GM20431 (cell line): ENCODE data around the gene DPP9.
"Not testable (repeated sequence)": the region's sequence is repeated elsewhere in the genome, so short reads cannot be mapped to it uniquely, and the experiment has no call there.

Experiments
- in situ Hi-C: fragments of 300-500 bp; cut with MseI, MboI; formaldehyde crosslinking; loops from one replicate; pipeline ENCODE4 v1.15.0; 2020; ENCODE audit warnings: low sequenced_read_pairs; ENCODE audit not compliant: unreplicated experiment

The DPP9 gene

DNA sequence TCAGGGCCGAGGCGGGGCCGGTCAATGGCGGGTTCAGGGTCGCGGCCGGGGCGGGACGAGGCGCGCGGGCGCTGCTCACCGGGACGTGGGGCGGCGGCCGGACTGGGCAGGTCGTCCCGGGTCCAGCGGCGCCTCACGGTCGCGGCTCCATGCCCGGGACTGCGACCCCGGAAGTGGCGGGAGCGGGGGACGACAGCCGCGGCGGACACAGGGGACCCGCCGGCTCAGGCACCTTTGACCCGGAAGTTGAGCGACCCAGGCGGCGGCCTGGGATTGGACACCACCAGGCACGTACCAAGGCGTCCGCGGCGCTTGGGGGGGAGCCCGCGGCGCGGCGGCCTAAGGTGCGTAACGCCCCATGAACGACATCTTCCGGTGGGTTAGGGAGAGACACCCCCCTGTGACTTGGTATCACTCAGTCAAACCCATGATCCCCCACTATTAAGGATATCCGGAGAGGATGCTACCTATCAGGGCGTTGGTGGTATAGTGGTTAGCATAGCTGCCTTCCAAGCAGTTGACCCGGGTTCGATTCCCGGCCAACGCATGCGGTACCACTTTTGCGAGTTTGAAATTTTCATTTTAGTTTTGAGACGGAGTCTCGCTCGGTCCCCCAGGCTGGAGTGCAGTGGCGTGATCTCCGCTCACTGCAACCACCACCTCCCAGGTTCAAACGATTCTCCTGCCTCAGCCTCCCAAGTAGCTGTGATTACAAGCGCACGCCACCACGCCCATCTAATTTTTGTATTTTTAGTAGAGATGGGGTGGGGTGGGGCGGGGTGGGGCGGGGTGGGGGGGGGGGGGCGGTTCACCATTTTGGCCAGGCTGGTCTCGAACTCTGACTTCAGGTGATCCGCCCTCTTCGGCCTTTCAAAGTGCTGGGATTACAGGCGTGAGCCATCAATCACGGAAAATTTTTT lies at the start of gene DPP9:
Gene DPP9, minus strand, starts transcription at position 248 of the 920 bp plus-strand sequence. CDS start 3,936 bp downstream, outside the sequence.
- in situ Hi-C loops: no loop called here

DNA sequence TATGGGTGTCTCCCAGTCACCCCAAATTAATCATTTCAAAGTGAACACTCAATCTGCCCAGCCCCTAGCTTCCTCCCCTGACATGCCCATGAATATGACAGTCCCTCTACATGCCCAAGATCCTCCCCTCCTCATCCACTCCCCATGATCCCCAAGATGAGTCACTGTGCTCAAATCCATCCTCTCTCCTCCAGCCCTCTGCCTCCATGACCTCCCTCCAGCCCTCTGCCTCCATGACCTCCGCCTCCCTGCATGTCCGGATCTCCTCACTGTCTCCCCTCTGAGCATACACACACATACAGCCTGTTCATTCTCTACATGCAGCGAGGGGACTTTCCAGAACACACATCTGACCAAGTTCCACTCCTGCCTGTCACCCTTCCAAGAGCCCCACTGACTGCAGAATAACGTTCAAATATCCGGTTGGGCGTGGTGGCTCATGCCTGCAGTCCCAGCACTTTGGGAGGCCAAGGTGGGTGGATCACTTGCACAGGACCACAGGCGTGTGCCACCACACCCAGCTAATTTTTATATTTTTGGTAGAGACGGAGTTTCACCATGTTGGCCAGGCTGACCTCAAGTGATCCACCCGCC lies 49.5 kb upstream of the DPP9 start:
- in situ Hi-C loops: no loop called here

DNA sequence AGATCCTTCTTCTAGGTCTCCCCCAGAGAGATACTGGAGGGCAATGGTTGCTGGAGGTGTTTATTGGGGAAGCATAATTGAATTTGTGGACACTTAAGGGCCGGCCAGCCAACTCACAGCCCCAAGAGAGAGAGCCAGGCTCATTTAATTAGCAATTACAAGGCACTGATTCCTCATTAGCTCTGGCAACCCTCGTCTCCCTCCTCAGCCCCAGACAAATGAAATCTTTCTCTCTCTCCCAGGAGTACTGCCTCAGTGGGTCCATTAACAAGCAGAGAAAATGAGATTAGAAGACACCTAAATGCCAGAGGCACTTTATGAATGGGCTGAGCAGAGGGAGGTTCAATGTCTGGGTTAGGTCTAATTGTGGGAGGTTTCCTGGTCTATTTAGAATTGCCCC lies 48.9 kb upstream of the DPP9 start:
- in situ Hi-C loops: no loop called here

DNA sequence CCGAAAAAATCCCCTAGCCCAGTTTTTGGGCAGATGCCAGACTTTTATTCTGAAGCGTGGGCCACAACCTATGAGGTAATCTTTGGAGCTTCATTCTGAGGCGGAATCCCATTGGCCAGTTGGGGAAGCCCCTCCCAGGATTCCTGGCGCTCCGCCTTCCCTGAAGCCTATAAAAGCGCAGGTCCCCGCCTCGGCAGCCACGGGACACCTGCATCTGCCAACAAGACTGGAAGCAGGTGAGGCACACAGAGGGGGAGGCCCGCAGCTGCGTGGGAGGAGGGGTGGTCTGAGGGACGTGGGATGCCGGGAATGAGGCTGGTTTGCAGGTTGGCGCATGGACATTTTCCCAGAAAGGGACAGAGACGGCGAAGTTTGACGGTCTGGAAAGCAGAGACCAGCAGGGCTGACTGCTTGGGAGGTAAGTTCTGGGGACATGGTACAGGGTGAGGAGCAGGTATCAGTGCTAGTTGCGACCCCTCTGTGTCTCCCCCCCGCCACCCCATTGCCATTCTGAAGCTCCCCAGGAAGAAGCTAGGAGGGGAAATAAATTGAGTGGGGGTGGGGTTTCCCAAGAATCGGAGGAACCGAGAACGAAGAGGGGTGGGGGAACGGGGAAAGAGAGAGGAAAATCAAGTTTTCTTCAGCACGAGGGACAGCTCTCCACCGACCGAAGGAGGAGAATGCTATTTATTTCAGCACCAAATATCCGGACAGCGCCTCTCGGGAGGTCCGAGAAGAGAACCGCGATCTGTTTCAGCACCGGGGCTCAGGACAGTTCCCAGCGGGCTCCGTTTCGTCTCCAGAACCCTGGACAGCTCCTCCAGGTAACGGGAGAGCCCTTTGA lies 45.5 kb upstream of the DPP9 start:
- in situ Hi-C loops: no loop called here

DNA sequence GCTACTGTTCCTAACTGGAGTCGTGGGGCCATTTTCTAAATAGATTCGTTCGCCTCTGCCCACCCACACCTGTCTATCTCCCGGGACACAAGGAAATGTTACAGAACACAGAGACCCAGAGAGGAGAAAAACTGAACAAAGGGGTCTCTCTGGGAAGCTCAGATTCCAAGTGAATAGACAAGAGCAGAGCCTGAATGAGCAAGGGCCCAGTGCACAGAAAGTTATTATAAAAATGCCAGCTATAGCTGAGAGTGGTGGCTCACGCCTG lies 40.7 kb upstream of the DPP9 start:
- in situ Hi-C loops: no loop called here

DNA sequence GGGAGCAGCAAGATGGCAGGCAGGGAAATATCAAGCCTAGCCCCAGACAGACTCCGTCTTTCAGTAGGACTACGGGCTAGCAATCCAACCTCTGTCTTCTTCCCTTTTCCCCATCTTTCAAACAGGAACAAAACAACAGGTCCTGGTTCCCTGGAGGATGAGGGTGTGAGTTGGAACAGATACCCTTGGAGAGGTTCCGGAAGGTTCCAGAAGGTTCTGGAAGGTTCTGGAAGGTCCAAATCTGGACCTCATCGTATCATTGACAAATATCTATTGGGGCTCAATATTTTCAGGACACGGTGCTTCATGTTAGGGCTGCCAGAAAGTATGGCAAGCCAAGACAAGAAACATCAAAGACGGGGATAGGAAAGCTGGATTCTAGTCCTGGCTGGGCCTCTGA lies 39.4 kb upstream of the DPP9 start:
- in situ Hi-C loops: no loop called here

DNA sequence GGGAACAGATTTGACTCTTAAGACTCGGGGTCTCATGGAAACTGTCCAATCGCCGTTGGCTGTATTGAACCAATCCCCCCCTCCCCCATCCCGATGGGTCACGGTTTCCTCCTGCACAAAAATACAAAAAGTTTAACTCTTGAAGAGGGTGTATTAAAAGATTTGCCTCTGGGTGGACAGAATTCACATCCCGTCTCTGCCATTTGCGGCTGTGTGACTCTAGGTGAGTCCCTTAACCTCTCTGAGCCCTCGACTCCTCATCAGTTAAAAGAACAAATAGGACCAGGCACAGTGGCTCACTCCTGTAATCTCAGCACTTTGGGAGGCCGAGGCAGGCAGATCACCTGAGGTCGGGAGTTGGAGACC lies 36.6 kb upstream of the DPP9 start:
- in situ Hi-C loops: no loop called here

DNA sequence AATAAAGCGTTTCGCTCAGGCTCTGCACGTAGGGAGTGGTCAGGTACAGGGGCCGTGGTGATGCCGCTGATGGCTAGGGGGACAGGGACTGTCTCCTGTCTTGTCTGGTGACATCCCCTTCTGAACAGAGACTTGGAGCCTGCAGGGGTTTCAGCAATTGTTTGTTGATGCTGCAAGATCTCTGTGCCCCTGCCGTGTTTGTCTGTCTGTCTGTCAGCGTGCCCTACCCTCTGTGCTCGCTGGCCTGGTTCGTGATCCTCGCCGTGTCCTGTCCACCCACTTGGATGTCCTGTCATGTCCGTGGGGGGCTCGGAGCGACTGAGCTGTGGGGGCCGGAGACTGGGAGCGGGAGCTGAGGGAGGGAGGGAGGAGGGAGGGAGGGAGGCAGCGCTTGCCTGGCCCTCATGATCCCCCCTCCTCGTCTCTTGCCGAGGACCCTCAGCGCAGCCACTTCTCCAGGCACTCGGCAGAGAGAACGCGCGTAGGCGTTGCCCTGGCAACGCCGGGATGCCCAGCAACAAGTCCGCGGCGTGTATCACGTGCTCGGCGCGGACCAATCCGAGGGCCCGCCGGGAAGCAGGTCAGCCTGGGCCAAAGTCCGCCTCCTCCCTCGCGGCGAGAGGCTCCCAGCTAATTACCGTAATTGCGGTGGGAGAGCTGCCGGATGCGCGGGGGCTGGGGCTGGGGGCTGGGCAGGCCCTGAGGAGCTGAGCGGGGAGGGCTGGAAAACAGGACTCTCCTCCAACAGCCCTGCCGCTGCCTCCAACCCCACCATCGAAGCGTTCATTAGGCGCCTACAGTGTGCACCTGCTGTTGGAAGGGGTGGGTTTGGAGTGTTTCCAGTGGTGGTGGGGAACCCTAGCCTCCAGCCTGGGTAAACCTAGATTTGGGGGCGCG lies 36.0 kb upstream of the DPP9 start:
- in situ Hi-C loops: no loop called here

DNA sequence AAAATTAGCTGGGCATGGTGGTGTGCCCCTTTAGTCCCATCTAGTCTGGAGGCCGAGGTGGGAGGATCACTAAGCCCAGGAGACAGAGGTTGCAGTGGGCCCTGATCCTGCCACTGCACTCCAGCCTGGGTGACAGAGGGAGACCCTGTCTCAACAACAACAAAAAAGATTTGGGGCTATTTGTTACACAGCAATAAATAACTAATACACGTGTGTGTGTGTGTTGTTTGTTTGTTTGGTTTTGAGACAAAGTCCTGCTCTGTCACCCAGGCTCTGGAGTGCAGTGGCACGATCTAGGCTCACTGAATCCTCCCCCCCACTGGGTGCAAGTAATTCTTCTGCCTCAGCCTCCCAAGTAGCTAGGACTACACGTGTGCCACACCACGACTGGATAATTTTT lies 35.0 kb upstream of the DPP9 start:
- in situ Hi-C loops: no loop called here

DNA sequence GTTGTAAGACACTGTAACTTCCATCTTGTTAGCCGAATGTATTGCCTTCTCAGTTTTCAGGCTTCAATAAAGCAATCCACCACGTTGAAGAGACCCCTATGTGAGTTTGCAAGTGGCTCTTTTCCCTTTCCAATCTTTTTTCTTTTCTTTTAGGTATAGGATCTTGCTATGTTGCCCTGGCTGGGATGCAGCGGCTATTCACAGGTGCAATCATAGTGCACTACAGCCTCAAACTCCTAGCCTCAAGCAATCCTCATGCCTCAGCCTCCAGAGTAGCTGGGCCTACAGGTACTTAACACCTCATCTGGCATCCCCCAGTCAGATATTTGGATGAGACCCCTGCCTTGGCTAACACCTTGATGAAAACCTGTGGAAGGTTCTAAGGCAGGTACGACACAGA lies 34.4 kb upstream of the DPP9 start:
- in situ Hi-C loops: no loop called here

DNA sequence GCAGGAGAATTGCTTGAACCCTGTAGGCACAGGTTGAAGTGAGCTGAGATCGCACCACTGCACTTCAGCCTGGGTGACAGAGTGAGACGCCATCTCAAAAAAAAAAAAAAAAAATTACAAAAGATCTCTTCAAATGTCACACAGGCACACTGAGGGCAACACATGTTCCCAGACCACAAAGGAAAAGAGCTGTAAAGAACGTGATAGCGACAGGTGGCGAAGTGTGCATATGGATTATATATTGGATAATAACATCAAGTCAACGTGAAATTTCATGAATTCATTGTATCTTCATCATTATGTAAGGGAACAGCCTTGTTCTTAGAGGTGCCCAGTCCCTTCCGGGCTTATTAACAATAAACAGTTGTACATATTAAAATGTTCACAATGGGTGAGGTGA lies 31.8 kb upstream of the DPP9 start:
- in situ Hi-C loops: no loop called here

DNA sequence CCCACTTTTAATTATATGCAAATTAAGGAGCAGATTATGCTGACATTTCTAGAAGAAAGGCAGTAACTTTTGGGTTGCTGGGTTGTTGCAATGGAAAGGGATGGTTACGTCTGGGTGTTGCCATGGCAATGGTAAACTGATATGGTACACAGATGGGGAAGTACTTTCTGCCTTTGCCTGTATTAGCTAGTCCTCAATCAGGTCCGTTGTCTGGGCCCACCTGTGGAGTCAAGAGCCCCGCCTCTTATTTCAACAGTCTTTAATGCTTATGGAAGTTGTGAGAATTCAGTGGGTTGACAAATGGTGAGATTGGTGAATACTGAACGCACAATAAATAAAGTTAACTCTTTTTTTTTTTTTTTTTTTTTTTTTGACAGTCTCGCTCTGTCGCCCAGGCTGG lies 30.6 kb upstream of the DPP9 start:
- in situ Hi-C loops: no loop called here

DNA sequence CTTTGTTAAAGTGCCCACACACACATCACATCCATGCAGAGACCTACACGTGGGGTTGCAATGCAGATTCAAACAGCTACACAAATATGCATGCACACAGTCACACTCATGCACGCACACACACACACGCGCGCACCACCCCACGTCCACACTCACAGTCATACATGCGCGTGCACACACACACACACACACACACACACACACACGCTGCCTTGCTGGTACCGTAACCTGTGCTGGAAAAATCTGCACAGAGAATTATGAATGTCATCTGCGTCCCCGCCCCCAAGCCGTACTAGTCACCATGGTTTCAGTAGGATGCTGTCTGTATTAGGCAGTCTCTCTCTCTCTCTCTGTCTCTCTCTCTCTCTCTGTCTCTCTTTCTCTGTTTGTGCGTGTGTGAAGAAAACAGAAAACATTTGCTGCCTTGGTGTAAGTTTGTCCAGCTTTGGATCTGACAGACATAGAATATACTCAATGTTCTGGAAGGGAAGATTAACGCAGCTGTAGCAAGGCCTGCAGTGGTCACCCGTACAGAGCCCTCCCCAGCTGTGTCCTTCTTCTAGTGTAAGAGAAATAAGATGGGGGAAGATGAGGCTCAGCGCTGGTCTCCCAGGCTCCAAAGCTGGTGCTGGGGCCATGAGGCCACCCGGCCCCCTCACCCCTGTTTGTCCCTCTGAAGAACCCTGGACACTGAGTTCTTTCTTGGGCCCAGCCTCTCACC lies 26.4 kb upstream of the DPP9 start:
- in situ Hi-C loops: no loop called here

DNA sequence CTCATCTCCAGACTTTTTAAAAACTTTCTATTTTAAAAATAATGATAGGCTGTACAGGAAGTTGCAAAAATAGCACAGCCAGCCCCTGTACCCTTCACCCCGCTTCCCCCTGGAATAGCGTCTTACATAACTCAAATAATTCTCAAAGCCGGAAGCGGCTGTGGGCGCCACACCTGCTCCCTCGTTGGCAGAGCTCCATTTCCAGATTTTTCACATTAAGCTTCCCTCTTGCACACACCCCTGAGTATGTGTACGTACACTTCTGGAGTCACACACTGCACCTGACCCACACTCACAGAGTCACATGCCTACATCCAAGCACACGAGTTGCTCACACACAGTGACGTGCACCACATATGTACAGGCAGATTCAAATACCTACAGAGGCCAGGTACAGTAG lies 24.9 kb upstream of the DPP9 start:
- in situ Hi-C loops: no loop called here

DNA sequence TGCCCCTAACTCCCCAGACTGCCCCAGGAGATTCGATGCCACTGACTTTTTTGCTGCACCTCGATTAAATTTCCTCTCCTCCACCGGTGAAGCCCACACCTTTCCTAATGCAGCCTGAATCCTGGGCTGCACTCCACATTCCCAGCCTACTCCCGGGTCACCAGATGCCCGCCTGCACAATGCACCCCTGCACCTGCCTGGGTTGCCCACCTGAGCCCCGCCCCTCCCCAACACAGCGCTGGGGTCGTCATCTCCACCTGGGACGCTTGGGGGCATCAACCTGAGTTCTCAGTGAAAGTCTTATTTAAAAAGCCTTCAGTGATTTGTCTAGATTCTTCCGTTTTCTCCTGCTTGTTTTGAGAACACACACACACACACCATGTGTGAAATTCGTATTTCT lies 24.5 kb upstream of the DPP9 start:
- in situ Hi-C loops: no loop called here

DNA sequence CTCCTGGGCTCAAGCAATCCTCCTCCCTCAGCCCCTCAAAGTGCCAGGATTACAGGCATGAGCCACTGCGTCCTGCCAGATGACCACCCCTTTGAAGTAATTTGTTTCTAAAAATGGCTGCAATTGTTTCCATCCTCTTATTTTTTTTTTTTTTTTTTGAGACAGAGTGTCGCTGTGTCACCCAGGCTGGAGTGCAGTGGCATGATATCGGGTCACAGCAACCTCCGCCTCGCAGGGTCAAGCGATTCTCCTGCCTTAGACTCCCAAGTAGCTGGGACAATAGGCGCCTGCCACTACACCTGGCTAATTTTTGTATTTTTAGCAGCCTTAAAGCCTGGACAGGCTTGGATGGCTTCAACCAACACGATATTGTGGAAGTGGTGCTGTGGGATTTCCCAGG lies 22.3 kb upstream of the DPP9 start:
- in situ Hi-C loops: no loop called here

DNA sequence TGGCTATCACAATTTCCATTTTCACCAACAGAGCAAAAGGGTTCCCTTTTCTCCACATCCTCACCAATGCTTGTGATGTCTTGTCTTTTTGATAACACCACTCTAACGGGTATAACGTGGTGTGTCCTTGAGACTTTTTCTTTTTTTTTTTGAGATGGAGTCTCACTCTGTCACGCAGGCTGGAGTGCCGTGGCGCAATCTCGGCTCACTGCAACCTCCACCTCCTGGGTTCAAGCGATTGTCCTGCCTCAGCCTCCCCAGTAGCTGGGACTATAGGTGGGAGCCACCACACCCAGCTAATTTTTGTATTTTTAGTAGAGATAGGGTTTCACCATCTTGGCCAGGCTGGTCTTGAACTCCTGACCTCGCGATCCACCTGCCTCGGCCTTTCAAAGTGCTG lies 21.5 kb upstream of the DPP9 start:
- in situ Hi-C loops: not testable (repeated sequence)

DNA sequence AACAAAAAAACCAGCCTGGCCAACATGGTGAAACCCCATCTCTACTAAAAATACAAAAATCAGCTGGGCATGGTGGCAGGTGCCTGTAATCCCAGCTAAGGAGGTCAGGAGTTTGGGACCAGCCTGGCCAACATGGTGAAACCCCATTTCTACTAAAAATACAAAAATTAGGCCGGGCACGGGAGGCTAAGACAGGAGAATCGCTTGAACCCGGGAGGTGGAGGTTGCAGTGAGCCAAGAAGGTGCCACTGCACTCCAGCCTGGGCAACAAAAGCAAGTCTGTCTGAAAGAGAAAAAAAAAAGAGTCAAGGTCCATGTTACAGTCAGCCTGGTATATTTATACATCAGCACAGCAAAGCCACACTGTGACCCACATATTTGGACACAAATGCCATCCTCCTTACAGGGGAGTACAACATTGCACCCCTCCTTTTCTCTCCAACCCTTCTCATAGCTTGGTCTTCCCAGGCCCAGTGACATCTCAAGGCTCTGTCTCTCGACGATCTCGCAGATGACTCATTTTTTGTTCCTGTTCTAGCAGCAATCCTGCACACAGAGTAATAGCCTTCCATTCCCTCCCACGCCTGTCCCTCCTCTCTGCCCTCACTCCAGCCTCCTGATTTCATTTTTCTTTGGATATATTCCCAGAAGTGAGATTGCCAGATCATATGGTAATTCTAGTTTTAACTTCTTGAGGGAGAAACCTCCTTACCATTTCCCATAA lies 21.0 kb upstream of the DPP9 start:
- in situ Hi-C loops: no loop called here
